Large intestine (tissue), 3 donors: ENCODE measurements around the gene TTLL8. TPM values are rescaled to one million over a fixed set of nuclear protein-coding genes. Genes with fewer than 3 reads are reported as not detected.
"Not testable (repeated sequence)": the region's sequence is repeated elsewhere in the genome, so short reads cannot be mapped to it uniquely, and the experiment has no call there.

Source experiments
- DNase-seq, 2 donors: peaks; one replicate each; pipeline versions ENCODE4 v3.0.0 to v3.0.0-alpha.2; 2013
- H3K27ac ChIP-seq: one replicate; pipeline ENCODE4 v1.5.1; 2013; ENCODE audit warnings: low read length
- H3K27me3 ChIP-seq: 2 replicates; pipeline ENCODE4 v1.6.1; 2013; ENCODE audit warnings: low read length; ENCODE audit not compliant: control insufficient read depth, insufficient read depth
- H3K36me3 ChIP-seq: 2 replicates; pipeline ENCODE4 v1.6.1; 2013; ENCODE audit warnings: low read length; ENCODE audit not compliant: control insufficient read depth, insufficient read depth
- H3K4me1 ChIP-seq: one replicate; pipeline ENCODE4 v1.6.1; 2013; ENCODE audit warnings: low read length; ENCODE audit not compliant: control insufficient read depth, insufficient read depth
- H3K4me3 ChIP-seq: one replicate; pipeline ENCODE4 v1.5.1; 2013; ENCODE audit warnings: low read length
- H3K9me3 ChIP-seq: one replicate; pipeline ENCODE4 v1.6.1; 2013; ENCODE audit warnings: mild to moderate bottlenecking, low read depth, low read length, moderate library complexity; ENCODE audit not compliant: control insufficient read depth
- WGBS: methylation state at CpG from one replicate; pipeline ENCODE4 v1.1.5; 2013; ENCODE audit warnings: low lambda C conversion rate; ENCODE audit not compliant: insufficient coverage; 5-methylcytosine and 5-hydroxymethylcytosine counted together
- polyA plus RNA-seq: library from polyadenylated mRNA; unstranded; fragments of 120-200 nt; gene quantifications from one replicate; pipeline ENCODE4 v1.2.1, GENCODE V29; 2013

TTLL8 gene
- polyA plus RNA-seq, 1 donor: not detected

DNA sequence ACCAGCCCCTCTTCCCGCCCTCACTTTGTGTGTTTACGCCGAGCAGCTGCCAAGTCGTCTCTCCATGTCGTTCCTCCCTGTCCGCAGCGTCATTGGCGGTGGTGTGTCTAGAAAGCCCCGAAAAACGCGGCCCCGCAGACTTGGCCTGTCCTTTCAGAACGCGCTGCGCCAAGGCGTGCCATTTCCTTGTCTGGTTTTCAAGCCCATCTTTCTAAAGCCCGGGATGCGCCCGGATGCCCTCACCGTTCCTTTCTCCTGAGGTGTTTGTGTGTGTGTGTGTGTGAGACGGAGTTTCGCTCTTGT is 32.3 kb upstream of the TTLL8 start:
- Histone ChIP-seq H3K36me3 (no peaks in the 10 kb centered on the region), H3K27me3 (peaks cover 23% of the 10 kb centered on the region), H3K9me3 (peaks cover 14% of the 10 kb centered on the region), H3K4me3 (no peak overlapping the region), H3K27ac (no peak overlapping the region), H3K4me1 (no peaks in the 10 kb centered on the region)
- 100% methylated on average over 1 of the region's 22 CpGs for WGBS
- DNase-seq: no peak

DNA sequence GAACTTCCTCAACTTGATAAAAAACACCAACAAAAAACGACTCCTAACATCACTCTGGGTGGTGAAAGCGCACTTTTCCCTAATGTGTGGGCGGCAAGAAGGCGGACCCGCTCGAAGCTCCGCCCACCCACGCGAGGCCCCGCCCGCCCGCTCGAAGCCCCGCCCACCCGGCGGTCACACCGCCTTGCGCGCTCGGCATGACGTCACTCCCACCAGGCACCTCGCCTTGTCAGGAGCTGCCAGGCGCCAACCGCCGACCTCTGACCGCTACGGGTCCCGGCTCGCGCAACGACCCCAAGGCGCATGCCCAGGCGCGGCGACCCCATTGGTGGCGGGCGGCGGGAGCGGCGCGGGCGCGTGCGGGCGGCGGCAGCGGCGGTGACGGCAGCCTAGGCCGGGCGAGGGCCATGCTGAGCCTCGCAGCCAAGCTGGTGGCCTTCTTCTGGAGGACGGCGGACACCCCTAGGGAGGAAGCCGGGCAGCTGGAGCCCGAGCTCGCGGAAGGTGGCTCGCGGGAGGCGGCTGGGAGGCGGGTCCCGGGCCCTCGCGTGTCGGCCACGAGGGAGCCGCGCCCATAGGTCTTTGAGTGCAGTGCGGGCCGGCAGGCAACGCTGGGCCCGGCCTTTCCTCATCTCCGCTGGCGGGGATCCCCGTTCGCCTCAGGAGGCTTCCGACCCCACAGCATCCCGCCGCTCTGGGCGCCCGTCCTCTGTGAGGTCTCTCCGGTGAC is 31.7 kb upstream of the TTLL8 start, which contains the start of gene MOV10L1:
TSS of gene MOV10L1 (plus strand) at position 325 of the 730 bp plus-strand sequence. CDS start at position 408, 83 bp downstream.
- Histone ChIP-seq H3K27ac (no peak within 1 kb of the TSS), H3K36me3 (no peaks in the 10 kb centered on the region), H3K9me3 (peaks cover 14% of the 10 kb centered on the region), H3K4me1 (no peaks in the 10 kb centered on the region), H3K4me3 (no peak within 1 kb of the TSS), H3K27me3 (peaks cover 21% of the 10 kb centered on the region)
- no peak for DNase-seq
- WGBS: no CpG with 5 or more reads among the region's 83 CpGs

DNA sequence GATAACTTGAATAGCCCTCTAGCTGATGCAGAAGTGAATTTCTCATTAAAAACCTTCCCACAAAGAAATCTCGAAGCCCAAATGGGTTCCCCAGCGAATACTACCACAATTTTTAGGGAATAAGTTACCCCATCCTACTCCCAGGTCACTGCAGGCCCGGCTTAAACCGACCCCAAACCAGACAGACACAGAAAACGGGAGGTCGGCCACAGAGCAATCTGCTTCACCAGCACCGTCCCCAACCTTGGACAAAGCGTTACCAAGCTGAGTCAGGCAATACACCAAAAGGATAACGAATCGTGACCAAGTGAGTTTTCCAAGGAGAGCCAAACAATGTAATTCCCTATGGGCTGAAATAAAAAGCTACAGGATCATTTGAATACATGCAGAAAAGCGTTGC is 31.1 kb upstream of the TTLL8 start:
- no CpG with 5 or more reads among the region's 11 CpGs for WGBS
- H3K9me3 ChIP-seq: peaks cover 14% of the 10 kb centered on the region
- H3K36me3 ChIP-seq: no peaks in the 10 kb centered on the region
- H3K4me1 ChIP-seq: no peaks in the 10 kb centered on the region
- no peak overlapping the region for H3K27ac ChIP-seq
- peaks cover 20% of the 10 kb centered on the region for H3K27me3 ChIP-seq
- DNase-seq: no peak
- no peak overlapping the region for H3K4me3 ChIP-seq

DNA sequence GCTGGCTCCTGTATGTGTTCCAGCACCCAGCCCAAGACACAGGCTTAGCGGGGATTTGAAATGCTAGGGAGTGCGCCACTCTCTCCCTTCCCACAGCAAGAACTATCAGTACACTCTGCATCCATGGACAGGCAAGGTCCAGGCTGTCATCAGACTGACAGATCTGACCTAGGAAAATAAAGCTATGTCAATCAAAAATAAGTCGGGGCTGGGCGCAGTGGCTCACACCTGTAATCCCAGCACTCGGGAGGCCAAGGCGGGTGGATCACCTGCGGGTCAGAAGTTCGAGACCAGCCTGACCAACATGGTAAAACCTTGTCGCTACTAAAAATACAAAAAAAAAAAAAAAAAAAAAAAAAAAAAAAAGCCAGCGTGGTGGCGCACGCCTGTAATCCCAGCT is 30.0 kb upstream of the TTLL8 start:
- Histone ChIP-seq H3K9me3 (peaks cover 14% of the 10 kb centered on the region), H3K27me3 (peaks cover 20% of the 10 kb centered on the region), H3K36me3 (no peaks in the 10 kb centered on the region), H3K27ac (no peak overlapping the region), H3K4me3 (no peak overlapping the region), H3K4me1 (peaks cover 5% of the 10 kb centered on the region)
- no peak for DNase-seq
- no CpG with 5 or more reads among the region's 12 CpGs for WGBS

DNA sequence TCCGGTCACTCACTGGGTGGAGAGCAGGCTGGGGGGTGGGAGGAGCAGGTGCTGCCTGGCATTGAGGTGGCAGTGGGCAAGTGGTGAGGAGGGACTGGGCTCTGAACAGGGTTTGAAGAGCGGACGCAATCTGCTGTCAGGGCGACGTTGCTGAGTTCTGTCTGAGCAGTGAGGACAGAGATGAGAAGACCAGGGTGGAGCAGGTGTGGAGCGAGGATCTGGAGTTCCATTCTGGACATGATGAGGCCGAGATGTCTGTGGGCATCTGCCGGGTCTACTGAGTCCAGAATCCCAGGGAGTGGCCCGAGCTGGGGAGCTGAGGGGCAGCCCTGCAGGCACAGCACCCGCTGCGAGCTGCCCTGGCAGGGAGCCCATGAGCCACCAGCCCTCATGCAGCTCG is 29.5 kb upstream of the TTLL8 start:
- Histone ChIP-seq H3K4me3 (no peak overlapping the region), H3K27me3 (peaks cover 20% of the 10 kb centered on the region), H3K36me3 (no peaks in the 10 kb centered on the region), H3K9me3 (peaks cover 14% of the 10 kb centered on the region), H3K4me1 (peaks cover 8% of the 10 kb centered on the region), H3K27ac (no peak overlapping the region)
- DNase-seq: no peak
- no CpG with 5 or more reads among the region's 12 CpGs for WGBS

DNA sequence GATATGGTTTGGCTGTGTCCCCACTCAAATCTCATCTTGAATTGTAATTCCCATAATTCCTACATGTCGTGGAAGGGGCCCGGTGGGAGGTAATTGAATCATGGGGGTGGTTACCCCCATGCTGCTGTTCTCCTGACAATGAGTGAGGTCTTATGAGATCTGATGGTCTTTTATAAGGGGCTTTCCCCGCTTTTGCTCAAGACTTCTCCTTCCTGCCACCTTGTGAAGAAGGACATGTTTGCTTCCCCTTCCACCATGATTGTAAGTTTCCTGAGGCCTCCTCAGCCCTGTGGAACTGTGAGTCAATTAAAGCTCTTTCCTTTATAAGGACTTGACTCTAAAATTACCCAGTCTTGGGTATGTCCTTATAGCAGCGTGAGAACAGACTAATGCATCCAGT is 28.9 kb upstream of the TTLL8 start:
- H3K4me1 ChIP-seq, H3K36me3 ChIP-seq, DNase-seq, H3K4me3 ChIP-seq, H3K27ac ChIP-seq: not testable (repeated sequence)
- Histone ChIP-seq H3K9me3 (peaks cover 14% of the 10 kb centered on the region), H3K27me3 (peaks cover 20% of the 10 kb centered on the region)
- WGBS: no CpG with 5 or more reads among the region's 4 CpGs

DNA sequence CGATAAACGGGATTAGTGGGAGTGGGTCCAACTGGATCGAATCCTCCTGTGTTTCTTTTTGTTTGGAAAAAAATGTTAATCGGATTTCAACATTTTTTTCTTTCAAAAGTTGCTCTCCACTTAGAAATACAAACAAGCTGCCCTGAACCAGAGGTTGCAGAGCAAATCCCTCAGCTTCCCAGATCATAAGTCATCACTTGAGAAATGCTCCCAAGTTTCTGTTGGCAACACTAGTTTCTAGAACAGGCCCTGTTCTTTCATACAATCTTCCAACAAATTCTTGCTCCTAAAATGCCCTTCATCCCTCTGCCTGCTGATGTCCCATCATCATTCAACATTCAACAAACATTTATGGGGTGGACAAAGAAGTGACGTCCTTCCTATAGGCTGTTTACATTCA is 28.4 kb upstream of the TTLL8 start:
- no peak overlapping the region for H3K4me3 ChIP-seq
- H3K36me3 ChIP-seq: no peaks in the 10 kb centered on the region
- peaks cover 17% of the 10 kb centered on the region for H3K27me3 ChIP-seq
- H3K9me3 ChIP-seq: peaks cover 14% of the 10 kb centered on the region
- no peak for DNase-seq
- WGBS: 90% methylated on average over 3 of the region's 5 CpGs
- H3K4me1 ChIP-seq: peaks cover 8% of the 10 kb centered on the region
- no peak overlapping the region for H3K27ac ChIP-seq

DNA sequence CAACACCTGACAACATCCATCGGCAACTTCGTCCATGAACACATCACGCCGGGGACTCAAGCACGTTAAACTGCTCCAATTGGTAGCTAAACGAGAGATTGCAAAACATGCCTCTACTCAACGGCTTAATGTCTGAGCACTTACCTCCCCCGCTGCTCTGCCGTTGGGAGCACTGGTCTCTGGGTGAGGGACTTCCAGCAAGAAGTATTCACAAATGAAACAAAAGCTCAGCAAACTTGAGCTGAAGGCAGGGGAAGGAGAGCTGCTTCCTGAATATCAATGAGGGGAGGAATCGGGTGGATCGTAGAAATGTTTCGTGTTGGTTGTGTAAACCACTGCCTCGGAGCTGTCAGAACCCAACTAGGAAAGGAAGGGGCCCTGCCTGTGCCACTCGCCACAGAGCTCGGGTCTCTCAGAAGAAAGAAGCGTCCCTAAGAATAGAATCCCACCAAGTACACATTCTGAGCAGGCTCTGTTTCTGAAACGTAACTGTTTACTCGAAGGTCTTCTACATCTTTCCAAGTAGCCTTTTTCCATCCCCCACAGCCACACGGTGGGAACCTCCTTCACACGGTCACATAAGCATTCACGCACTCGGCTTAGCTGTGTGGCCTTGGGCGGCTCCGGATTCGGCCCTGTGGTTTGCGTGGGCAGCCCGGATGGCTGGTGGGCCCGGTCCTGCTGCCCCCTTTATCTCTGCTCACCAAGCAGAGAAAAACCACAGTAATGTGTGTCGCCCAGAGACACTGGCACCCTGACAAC is 27.3 kb upstream of the TTLL8 start, which contains the start of gene MLC1:
TSS of gene MLC1 (minus strand) at position 216 of the 762 bp plus-strand sequence. CDS start 524 bp downstream, outside the sequence.
- H3K4me3 ChIP-seq: no peak within 1 kb of the TSS
- H3K9me3 ChIP-seq: peaks cover 6% of the 10 kb centered on the region
- DNase-seq: no peak
- peaks cover 8% of the 10 kb centered on the region for H3K4me1 ChIP-seq
- H3K27ac ChIP-seq: no peak within 1 kb of the TSS
- H3K27me3 ChIP-seq: peaks cover 11% of the 10 kb centered on the region
- H3K36me3 ChIP-seq: no peaks in the 10 kb centered on the region
- no CpG with 5 or more reads among the region's 29 CpGs for WGBS

DNA sequence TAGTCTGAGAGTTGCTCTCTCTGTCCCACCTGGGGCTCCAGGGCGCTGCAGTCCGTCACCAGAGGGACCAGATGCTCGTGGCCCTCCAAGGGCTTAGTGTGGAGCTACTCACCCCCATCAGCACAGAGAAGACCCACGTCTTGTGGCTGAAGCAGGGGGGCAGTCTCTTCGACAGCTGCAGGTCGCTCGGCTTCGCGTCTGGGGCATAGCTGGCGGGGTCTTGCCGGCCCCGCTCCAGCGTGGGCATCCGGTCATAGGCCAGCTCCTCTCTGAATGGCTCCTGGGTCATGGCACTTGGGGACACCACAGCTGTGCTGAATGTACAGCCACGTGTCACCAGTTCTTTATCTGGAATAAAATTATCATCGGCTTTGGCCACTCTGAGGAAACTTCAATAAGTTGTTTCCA is 26.5 kb upstream of the TTLL8 start:
- peaks cover 7% of the 10 kb centered on the region for H3K27me3 ChIP-seq
- 100% methylated on average over 1 of the region's 16 CpGs for WGBS
- peaks cover 8% of the 10 kb centered on the region for H3K4me1 ChIP-seq
- H3K4me3 ChIP-seq: no peak overlapping the region
- no peaks in the 10 kb centered on the region for H3K36me3 ChIP-seq
- DNase-seq: no peak
- no peak overlapping the region for H3K27ac ChIP-seq
- H3K9me3 ChIP-seq: no peaks in the 10 kb centered on the region

DNA sequence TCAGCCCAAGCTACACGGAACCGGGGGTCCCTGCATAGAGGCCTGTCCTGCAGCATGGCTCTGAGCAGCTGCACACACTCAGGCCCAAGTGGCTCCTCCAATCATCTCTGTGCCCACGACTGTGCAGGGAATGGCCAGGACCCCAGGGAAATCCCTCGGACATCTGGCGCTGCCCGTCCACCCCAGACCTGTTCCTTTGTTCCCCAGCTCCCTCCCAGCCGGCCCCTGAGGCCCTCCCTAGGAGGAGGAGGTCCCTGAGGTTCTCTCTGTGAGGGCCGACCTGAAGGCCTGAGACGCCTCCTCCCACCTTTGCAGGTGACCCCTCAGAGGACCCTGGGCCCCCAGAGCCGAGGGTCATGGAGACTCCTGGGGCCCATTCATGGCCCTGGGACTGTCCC is 26.0 kb upstream of the TTLL8 start:
- no CpG with 5 or more reads among the region's 10 CpGs for WGBS
- H3K4me1 ChIP-seq: peaks cover 8% of the 10 kb centered on the region
- H3K9me3 ChIP-seq: no peaks in the 10 kb centered on the region
- no peak for DNase-seq
- H3K36me3 ChIP-seq: no peaks in the 10 kb centered on the region
- H3K4me3 ChIP-seq: no peak overlapping the region
- peaks cover 3% of the 10 kb centered on the region for H3K27me3 ChIP-seq
- no peak overlapping the region for H3K27ac ChIP-seq
